Measurements from ENCODE around the gene CHD3. TPM values are rescaled to one million over a fixed set of nuclear protein-coding genes. Genes with fewer than 3 reads are reported as not detected.

Gene CHD3
- total RNA-seq, 1 donor from 2014 or later = 102 TPM

- Histone ChIP-seq H3K4me3 (peak within 1 kb of the TSS; percentile 73 to 76), H3K4me1 (peaks cover 12 to 28% of the 10 kb centered on the region in 2 donors), H3K27ac (peak within 1 kb of the TSS; percentile 87 to 88), H3K27me3 (no peaks in the 10 kb centered on the region), H3K36me3 (peaks cover 5 to 22% of the 10 kb centered on the region in 2 donors), H3K9me3 (no peaks in the 10 kb centered on the region)
- DNase-seq (ENCODE audit: low spot score in 2 of 2) = no peak
- TF ChIP-seq CTCF (IDR thresholded peaks at IDR 0.05) = no peak
- intact Hi-C loops (cut with DNase I) = loop anchor here (5.0 to 10.0 kb wide), 2 partner anchors 262 to 370 kb away; partner anchors contain the start of genes ALOXE3, POLR2A and SLC35G6
These were observed 33.5 kb upstream of the CHD3 start, which contains the start of gene TMEM88 for GRCh38 chr17:7854851-7855659. Gene TMEM88 (plus strand): TSS chr17:7855066. CDS start chr17:7855075, 9 bp downstream.

GRCh38 chr17:7855660-7856010 is 33.0 kb upstream of the CHD3 start:
- H3K9me3 ChIP-seq = no peaks in the 10 kb centered on the region
- H3K4me1 ChIP-seq = peaks cover 12 to 28% of the 10 kb centered on the region in 2 donors
- no peak for TF ChIP-seq CTCF (IDR thresholded peaks at IDR 0.05)
- no peaks in the 10 kb centered on the region for H3K27me3 ChIP-seq
- intact Hi-C loops (cut with DNase I) = loop anchor here (2.0 to 10.0 kb wide), 3 partner anchors 59 to 371 kb away; partner anchors contain the start of genes ALOXE3, POLR2A and SLC35G6
- peak overlapping the region; percentile 73 to 76 for H3K4me3 ChIP-seq
- H3K27ac ChIP-seq = peak overlapping the region; percentile 87 to 88
- DNase-seq (ENCODE audit: low spot score in 2 of 2) = no peak
- peaks cover 0 to 16% of the 10 kb centered on the region in 2 donors for H3K36me3 ChIP-seq

- no peaks in the 10 kb centered on the region for H3K27me3 ChIP-seq
- peak overlapping the region; percentile 73 to 76 for H3K4me3 ChIP-seq
- intact Hi-C loops (cut with DNase I) = loop anchor here (2.0 to 10.0 kb wide), 3 partner anchors 59 to 371 kb away; partner anchors contain the start of genes ALOXE3, POLR2A and SLC35G6
- peaks cover 0 to 16% of the 10 kb centered on the region in 2 donors for H3K36me3 ChIP-seq
- H3K4me1 ChIP-seq = peaks cover 12 to 28% of the 10 kb centered on the region in 2 donors
- DNase-seq (ENCODE audit: low spot score in 2 of 2) = no peak
- no peaks in the 10 kb centered on the region for H3K9me3 ChIP-seq
- no peak for TF ChIP-seq CTCF (IDR thresholded peaks at IDR 0.05)
- H3K27ac ChIP-seq = peak overlapping the region; percentile 87 to 88
These were observed 32.4 kb upstream of the CHD3 start for GRCh38 chr17:7856011-7856810.

- Histone ChIP-seq H3K9me3 (no peaks in the 10 kb centered on the region), H3K27me3 (no peaks in the 10 kb centered on the region), H3K4me3 (peak within 1 kb of the TSS; percentile 73 to 76), H3K4me1 (peaks cover 10 to 25% of the 10 kb centered on the region in 2 donors), H3K27ac (peak within 1 kb of the TSS; percentile 87 to 88), H3K36me3 (peaks cover 0 to 16% of the 10 kb centered on the region in 2 donors)
- peak; percentile 39 to 55 (median 51) for TF ChIP-seq CTCF (IDR thresholded peaks at IDR 0.05)
- intact Hi-C loops (cut with DNase I) = loop anchor here (1.0 to 10.0 kb wide), 6 partner anchors 22 to 372 kb away; partner anchors contain the start of genes ALOXE3, CNTROB, POLR2A and SLC35G6
- peak; percentile 92 to 99 for DNase-seq (ENCODE audit: low spot score in 2 of 2)
These were observed 31.5 kb upstream of the CHD3 start, which contains the start of gene NAA38 for GRCh38 chr17:7856811-7857712. Gene NAA38 (minus strand): TSS chr17:7857559. CDS start chr17:7857463, 96 bp downstream.
